ENCODE data around the gene RNF126.

RNF126 gene

GRCh38 chr19:617551-618246, 45.3 kb downstream of the RNF126 start:
- TF ChIP-seq, protein P1, sequence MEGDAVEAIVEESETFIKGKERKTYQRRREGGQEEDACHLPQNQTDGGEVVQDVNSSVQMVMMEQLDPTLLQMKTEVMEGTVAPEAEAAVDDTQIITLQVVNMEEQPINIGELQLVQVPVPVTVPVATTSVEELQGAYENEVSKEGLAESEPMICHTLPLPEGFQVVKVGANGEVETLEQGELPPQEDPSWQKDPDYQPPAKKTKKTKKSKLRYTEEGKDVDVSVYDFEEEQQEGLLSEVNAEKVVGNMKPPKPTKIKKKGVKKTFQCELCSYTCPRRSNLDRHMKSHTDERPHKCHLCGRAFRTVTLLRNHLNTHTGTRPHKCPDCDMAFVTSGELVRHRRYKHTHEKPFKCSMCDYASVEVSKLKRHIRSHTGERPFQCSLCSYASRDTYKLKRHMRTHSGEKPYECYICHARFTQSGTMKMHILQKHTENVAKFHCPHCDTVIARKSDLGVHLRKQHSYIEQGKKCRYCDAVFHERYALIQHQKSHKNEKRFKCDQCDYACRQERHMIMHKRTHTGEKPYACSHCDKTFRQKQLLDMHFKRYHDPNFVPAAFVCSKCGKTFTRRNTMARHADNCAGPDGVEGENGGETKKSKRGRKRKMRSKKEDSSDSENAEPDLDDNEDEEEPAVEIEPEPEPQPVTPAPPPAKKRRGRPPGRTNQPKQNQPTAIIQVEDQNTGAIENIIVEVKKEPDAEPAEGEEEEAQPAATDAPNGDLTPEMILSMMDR (conservative IDR thresholded peaks at IDR 0.05), result no peak
- no peak overlapping the region for H3K27ac ChIP-seq

- TF ChIP-seq, protein P1 (conservative IDR thresholded peaks at IDR 0.05), result no peak
Measured at GRCh38 chr19:616747-617526, 46.1 kb downstream of the RNF126 start.

GRCh38 chr19:616062-616700, 46.8 kb downstream of the RNF126 start:
- no peak overlapping the region for H3K27ac ChIP-seq
- TF ChIP-seq, protein P1 (conservative IDR thresholded peaks at IDR 0.05), result no peak

More at GRCh38 chr19:616747-617526, 46.1 kb downstream of the RNF126 start:
- H3K27ac ChIP-seq, result no peak overlapping the region

DNA sequence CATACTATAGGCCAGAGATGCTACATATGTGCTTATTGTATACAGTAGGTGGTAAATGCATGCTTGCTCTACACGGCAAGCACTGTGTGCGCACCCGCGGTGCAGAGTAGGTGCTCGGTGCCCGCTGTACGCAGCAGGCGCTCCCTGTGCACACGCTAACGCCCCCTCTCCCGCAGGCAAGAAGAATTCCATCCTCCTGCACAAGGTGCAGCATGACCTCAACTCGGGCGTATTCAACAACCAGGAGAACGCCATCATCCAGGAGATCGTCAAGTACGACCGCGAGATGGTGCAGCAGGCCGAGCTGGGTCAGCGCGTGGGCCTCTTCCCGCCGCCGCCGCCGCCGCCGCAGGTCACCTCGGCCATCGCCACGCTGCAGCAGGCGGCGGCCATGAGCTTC, 47.4 kb downstream of the RNF126 start:
- TF ChIP-seq, protein P1 (conservative IDR thresholded peaks at IDR 0.05), result no peak
- no peak overlapping the region for H3K27ac ChIP-seq

GRCh38 chr19:613732-614567, 49.1 kb downstream of the RNF126 start:
- no peak overlapping the region for H3K27ac ChIP-seq
- TF ChIP-seq, protein P1 (conservative IDR thresholded peaks at IDR 0.05), result no peak

DNA sequence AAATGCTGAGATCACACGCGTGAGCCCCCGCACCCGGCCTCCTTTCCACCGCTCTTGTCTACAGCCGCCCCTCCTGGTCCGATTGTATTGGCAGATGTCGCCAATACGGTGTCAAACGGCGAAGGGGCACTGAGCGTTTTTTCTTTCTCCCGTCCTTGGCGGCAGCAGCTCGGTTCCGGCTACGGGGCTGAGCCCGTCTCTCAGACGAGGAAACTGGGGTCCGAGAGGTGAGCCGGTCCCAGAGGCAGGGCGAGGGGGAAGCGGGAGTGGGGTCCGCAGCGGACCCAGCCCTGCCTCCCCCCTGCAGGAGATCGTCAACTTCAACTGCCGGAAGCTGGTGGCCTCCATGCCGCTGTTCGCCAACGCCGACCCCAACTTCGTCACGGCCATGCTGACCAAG, 50.1 kb downstream of the RNF126 start:
- TF ChIP-seq, protein P1 (conservative IDR thresholded peaks at IDR 0.05), result no peak
- no peak overlapping the region for H3K27ac ChIP-seq

All from VCaP (cell line).